Mononuclear cell (primary cell): ENCODE results near the gene GIMAP8. TPM values are rescaled to one million over a fixed set of nuclear protein-coding genes. Genes with fewer than 3 reads are reported as not detected.
"Not testable (repeated sequence)": the region's sequence is repeated elsewhere in the genome, so short reads cannot be mapped to it uniquely, and the experiment has no call there.

Experiments
- H3K27me3 ChIP-seq: 2 replicates; pipeline ENCODE4 v1.6.0; 2011; ENCODE audit warnings: low read length, control low read depth; ENCODE audit not compliant: insufficient read depth
- H3K4me1 ChIP-seq: 2 replicates; pipeline ENCODE4 v1.5.1; 2011; ENCODE audit warnings: mild to moderate bottlenecking, low read length, control low read depth; ENCODE audit not compliant: insufficient read depth
- H3K4me3 ChIP-seq: 2 replicates; pipeline ENCODE4 v1.5.1; 2011; ENCODE audit warnings: mild to moderate bottlenecking, low read length, moderate library complexity
- H3K9me3 ChIP-seq: 2 replicates; pipeline ENCODE4 v1.5.1; 2011; ENCODE audit warnings: low read depth, mild to moderate bottlenecking, control low read depth, low read length
- total RNA-seq: library from RNA; depleted of rRNA; stranded (reverse); fragments of >200 nt; gene quantifications from one replicate; pipeline ENCODE4 v1.2.3, GENCODE V29; 2012

Gene GIMAP8
- total RNA-seq, 1 donor, result 4.2 TPM

GRCh38 chr7:150484071-150484470 is 33.6 kb downstream of the GIMAP8 start:
- H3K27me3 ChIP-seq, H3K4me3 ChIP-seq, H3K9me3 ChIP-seq: not testable (repeated sequence)
- peaks cover 86% of the 10 kb centered on the region for H3K4me1 ChIP-seq

- Histone ChIP-seq H3K9me3 (no peaks in the 10 kb centered on the region), H3K27me3 (no peaks in the 10 kb centered on the region), H3K4me1 (peaks cover 61% of the 10 kb centered on the region), H3K4me3 (no peak overlapping the region)
Observed at GRCh38 chr7:150487625-150488024, 37.2 kb downstream of the GIMAP8 start.

- no peaks in the 10 kb centered on the region for H3K27me3 ChIP-seq
- peaks cover 42% of the 10 kb centered on the region for H3K4me1 ChIP-seq
- no peak overlapping the region for H3K4me3 ChIP-seq
- no peaks in the 10 kb centered on the region for H3K9me3 ChIP-seq
Observed at GRCh38 chr7:150489782-150490181, 39.4 kb downstream of the GIMAP8 start.

GRCh38 chr7:150493442-150493841 is 43.0 kb downstream of the GIMAP8 start:
- peaks cover 15% of the 10 kb centered on the region for H3K4me1 ChIP-seq
- H3K27me3 ChIP-seq, H3K4me3 ChIP-seq, H3K9me3 ChIP-seq: not testable (repeated sequence)

- Histone ChIP-seq H3K4me1 (peaks cover 36% of the 10 kb centered on the region), H3K9me3 (no peaks in the 10 kb centered on the region), H3K4me3 (no peak overlapping the region), H3K27me3 (no peaks in the 10 kb centered on the region)
Observed at GRCh38 chr7:150502519-150502918, 52.1 kb downstream of the GIMAP8 start.

GRCh38 chr7:150503155-150503554 is 52.7 kb downstream of the GIMAP8 start:
- no peaks in the 10 kb centered on the region for H3K27me3 ChIP-seq
- peaks cover 37% of the 10 kb centered on the region for H3K4me1 ChIP-seq
- no peak overlapping the region for H3K4me3 ChIP-seq
- no peaks in the 10 kb centered on the region for H3K9me3 ChIP-seq

- no peaks in the 10 kb centered on the region for H3K9me3 ChIP-seq
- no peak overlapping the region for H3K4me3 ChIP-seq
- no peaks in the 10 kb centered on the region for H3K27me3 ChIP-seq
- H3K4me1 ChIP-seq, result peaks cover 41% of the 10 kb centered on the region
Observed at GRCh38 chr7:150503581-150503980, 53.2 kb downstream of the GIMAP8 start.

- Histone ChIP-seq H3K9me3 (no peaks in the 10 kb centered on the region), H3K4me1 (peaks cover 63% of the 10 kb centered on the region), H3K27me3 (no peaks in the 10 kb centered on the region), H3K4me3 (no peak overlapping the region)
Observed at GRCh38 chr7:150507947-150508602, 57.6 kb downstream of the GIMAP8 start.

GRCh38 chr7:150511048-150511447 is 60.6 kb downstream of the GIMAP8 start:
- Histone ChIP-seq H3K27me3 (no peaks in the 10 kb centered on the region), H3K9me3 (no peaks in the 10 kb centered on the region), H3K4me1 (peaks cover 52% of the 10 kb centered on the region), H3K4me3 (no peak overlapping the region)

GRCh38 chr7:150513758-150514157 is 63.3 kb downstream of the GIMAP8 start:
- H3K9me3 ChIP-seq, result no peaks in the 10 kb centered on the region
- H3K4me1 ChIP-seq, result peaks cover 41% of the 10 kb centered on the region
- no peaks in the 10 kb centered on the region for H3K27me3 ChIP-seq
- H3K4me3 ChIP-seq, result no peak overlapping the region

- peaks cover 37% of the 10 kb centered on the region for H3K4me1 ChIP-seq
- H3K9me3 ChIP-seq, result no peaks in the 10 kb centered on the region
- H3K27me3 ChIP-seq, result no peaks in the 10 kb centered on the region
- peak within 1 kb of the TSS; percentile 74 for H3K4me3 ChIP-seq
Observed at GRCh38 chr7:150514748-150515222, 64.4 kb downstream of the GIMAP8 start, which contains the start of gene GIMAP7. TSS of gene GIMAP7 (plus strand) at chr7:150514872. CDS start at chr7:150519975, 5,103 bp downstream.

GRCh38 chr7:150515248-150516147 is 65.1 kb downstream of the GIMAP8 start:
- Histone ChIP-seq H3K27me3 (no peaks in the 10 kb centered on the region), H3K4me1 (peaks cover 37% of the 10 kb centered on the region), H3K9me3 (no peaks in the 10 kb centered on the region), H3K4me3 (peak overlapping the region; percentile 74)

GRCh38 chr7:150516956-150517745 is 66.7 kb downstream of the GIMAP8 start:
- Histone ChIP-seq H3K9me3 (no peaks in the 10 kb centered on the region), H3K4me3 (peak overlapping the region; percentile 74), H3K27me3 (no peaks in the 10 kb centered on the region), H3K4me1 (peaks cover 27% of the 10 kb centered on the region)

- no peaks in the 10 kb centered on the region for H3K27me3 ChIP-seq
- peaks cover under 1% of the 10 kb centered on the region for H3K9me3 ChIP-seq
- peak overlapping the region; percentile 74 for H3K4me3 ChIP-seq
- peaks cover 8% of the 10 kb centered on the region for H3K4me1 ChIP-seq
Observed at GRCh38 chr7:150519310-150519709, 68.9 kb downstream of the GIMAP8 start.

GRCh38 chr7:150520145-150520544 is 69.7 kb downstream of the GIMAP8 start:
- H3K4me1 ChIP-seq, result peaks cover 8% of the 10 kb centered on the region
- H3K9me3 ChIP-seq, result peaks cover 9% of the 10 kb centered on the region
- no peaks in the 10 kb centered on the region for H3K27me3 ChIP-seq
- H3K4me3 ChIP-seq, result peak overlapping the region; percentile 74
